ENCODE results near the gene CLIC5.

The CLIC5 gene

DNA sequence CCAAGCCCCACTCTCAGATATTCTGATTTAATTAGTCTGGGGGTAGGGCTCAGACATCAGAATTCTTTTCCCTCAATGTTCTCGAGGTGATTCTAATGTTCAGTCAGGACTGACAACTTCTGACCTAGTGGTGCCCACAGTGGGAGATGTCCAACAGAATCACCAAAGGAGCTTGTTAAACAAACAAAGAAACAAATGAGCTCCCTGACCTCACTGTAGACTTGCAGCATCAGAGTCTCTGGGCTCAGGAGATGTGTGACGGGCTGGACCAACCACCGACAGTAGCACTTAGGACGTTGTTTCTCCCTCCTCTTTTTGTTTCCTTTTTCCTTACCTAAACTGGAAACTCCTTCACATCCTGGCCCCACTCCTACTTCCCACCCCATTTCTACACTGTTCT is 49.3 kb downstream of the CLIC5 start:
- no peaks in the 10 kb centered on the region for H3K9me2 ChIP-seq (ENCODE audit: low read depth, low read length)
- H3K79me2 ChIP-seq (ENCODE audit: insufficient read depth, low read length), result no peaks in the 10 kb centered on the region
- H3K9me3 ChIP-seq (ENCODE audit: low read length), result no peaks in the 10 kb centered on the region
- no peaks in the 10 kb centered on the region for H4K20me1 ChIP-seq (ENCODE audit: insufficient read depth, low read length)
- H3K27me3 ChIP-seq (ENCODE audit: insufficient read depth, low read length), result no peaks in the 10 kb centered on the region
- no peak overlapping the region for H3K27ac ChIP-seq (ENCODE audit: low read depth, low read length, poor library complexity, severe bottlenecking)
- H3F3A ChIP-seq (ENCODE audit: insufficient read depth, low read length), result no peaks in the 10 kb centered on the region
- no peak overlapping the region for H3K4me3 ChIP-seq (ENCODE audit: low read depth, low read length, poor library complexity, severe bottlenecking)
- no peaks in the 10 kb centered on the region for H3K4me1 ChIP-seq (ENCODE audit: insufficient read depth, low read length, severe bottlenecking)
- H3K9ac ChIP-seq (ENCODE audit: low read length), result no peak overlapping the region
- H3K4me2 ChIP-seq (ENCODE audit: low read length), result no peak overlapping the region
- TF ChIP-seq EZH2 (IDR thresholded peaks at IDR 0.05; ENCODE audit: borderline replicate concordance, low read length), result no peak
- TF ChIP-seq, protein P1, sequence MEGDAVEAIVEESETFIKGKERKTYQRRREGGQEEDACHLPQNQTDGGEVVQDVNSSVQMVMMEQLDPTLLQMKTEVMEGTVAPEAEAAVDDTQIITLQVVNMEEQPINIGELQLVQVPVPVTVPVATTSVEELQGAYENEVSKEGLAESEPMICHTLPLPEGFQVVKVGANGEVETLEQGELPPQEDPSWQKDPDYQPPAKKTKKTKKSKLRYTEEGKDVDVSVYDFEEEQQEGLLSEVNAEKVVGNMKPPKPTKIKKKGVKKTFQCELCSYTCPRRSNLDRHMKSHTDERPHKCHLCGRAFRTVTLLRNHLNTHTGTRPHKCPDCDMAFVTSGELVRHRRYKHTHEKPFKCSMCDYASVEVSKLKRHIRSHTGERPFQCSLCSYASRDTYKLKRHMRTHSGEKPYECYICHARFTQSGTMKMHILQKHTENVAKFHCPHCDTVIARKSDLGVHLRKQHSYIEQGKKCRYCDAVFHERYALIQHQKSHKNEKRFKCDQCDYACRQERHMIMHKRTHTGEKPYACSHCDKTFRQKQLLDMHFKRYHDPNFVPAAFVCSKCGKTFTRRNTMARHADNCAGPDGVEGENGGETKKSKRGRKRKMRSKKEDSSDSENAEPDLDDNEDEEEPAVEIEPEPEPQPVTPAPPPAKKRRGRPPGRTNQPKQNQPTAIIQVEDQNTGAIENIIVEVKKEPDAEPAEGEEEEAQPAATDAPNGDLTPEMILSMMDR (IDR thresholded peaks at IDR 0.05; ENCODE audit: low read length), result no peak
- H2AFZ ChIP-seq (ENCODE audit: low read length), result no peak overlapping the region
- H3K36me3 ChIP-seq (ENCODE audit: insufficient read depth, low read length), result no peaks in the 10 kb centered on the region

DNA sequence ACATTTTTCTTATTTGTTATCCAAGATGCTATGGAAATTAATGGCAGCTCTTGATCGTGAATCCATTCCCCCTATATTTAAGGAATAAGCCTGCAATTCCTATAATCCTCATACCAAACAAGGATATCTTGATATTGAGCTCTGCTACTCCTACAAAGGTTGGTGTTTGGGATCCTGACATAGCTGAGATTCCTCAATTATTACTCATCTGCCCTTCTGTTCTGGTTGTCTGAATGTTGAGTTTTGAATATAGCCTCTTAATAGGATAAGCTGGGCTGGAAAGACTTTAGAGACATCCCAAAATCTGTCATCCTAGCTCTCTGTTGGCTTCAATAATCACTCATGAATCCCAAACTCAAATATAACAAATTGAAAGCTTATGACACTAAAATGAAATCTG is 49.9 kb downstream of the CLIC5 start:
- Histone ChIP-seq H3K27me3 (ENCODE audit: insufficient read depth, low read length) (no peaks in the 10 kb centered on the region), H3K4me1 (ENCODE audit: insufficient read depth, low read length, severe bottlenecking) (no peaks in the 10 kb centered on the region), H4K20me1 (ENCODE audit: insufficient read depth, low read length) (no peaks in the 10 kb centered on the region), H3F3A (ENCODE audit: insufficient read depth, low read length) (no peaks in the 10 kb centered on the region), H3K27ac (ENCODE audit: low read depth, low read length, poor library complexity, severe bottlenecking) (no peak overlapping the region), H3K9me2 (ENCODE audit: low read depth, low read length) (no peaks in the 10 kb centered on the region), H3K79me2 (ENCODE audit: insufficient read depth, low read length) (no peaks in the 10 kb centered on the region), H2AFZ (ENCODE audit: low read length) (no peak overlapping the region), H3K9me3 (ENCODE audit: low read length) (no peaks in the 10 kb centered on the region), H3K36me3 (ENCODE audit: insufficient read depth, low read length) (no peaks in the 10 kb centered on the region), H3K4me3 (ENCODE audit: low read depth, low read length, poor library complexity, severe bottlenecking) (no peak overlapping the region), H3K9ac (ENCODE audit: low read length) (no peak overlapping the region), H3K4me2 (ENCODE audit: low read length) (no peak overlapping the region)
- TF ChIP-seq EZH2 (IDR thresholded peaks at IDR 0.05; ENCODE audit: borderline replicate concordance, low read length), result no peak
- TF ChIP-seq, protein P1 (IDR thresholded peaks at IDR 0.05; ENCODE audit: low read length), result no peak

DNA sequence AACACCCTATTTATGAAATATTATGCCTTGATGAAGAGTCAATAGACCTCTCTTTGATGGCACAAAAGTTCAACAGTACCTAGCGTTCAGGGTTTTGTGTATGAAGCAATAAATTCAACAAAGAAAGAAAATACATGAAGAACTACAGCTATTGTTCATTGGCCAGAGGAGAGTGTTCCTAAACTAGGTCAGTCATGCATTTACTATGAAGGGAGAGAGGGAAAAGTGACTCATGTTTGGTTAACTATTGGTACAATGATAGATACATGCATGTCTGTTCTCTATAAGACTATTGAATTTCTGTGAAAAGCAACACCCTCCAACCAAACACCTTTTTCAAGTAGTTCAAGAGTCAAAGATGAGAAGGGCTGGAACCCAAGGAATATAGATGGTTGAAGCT is 50.7 kb downstream of the CLIC5 start:
- H3K4me2 ChIP-seq (ENCODE audit: low read length), result no peak overlapping the region
- H3K4me3 ChIP-seq (ENCODE audit: low read depth, low read length, poor library complexity, severe bottlenecking), result no peak overlapping the region
- no peaks in the 10 kb centered on the region for H3K4me1 ChIP-seq (ENCODE audit: insufficient read depth, low read length, severe bottlenecking)
- no peaks in the 10 kb centered on the region for H3F3A ChIP-seq (ENCODE audit: insufficient read depth, low read length)
- no peaks in the 10 kb centered on the region for H3K9me2 ChIP-seq (ENCODE audit: low read depth, low read length)
- no peak overlapping the region for H3K9ac ChIP-seq (ENCODE audit: low read length)
- H4K20me1 ChIP-seq (ENCODE audit: insufficient read depth, low read length), result no peaks in the 10 kb centered on the region
- H2AFZ ChIP-seq (ENCODE audit: low read length), result no peak overlapping the region
- H3K36me3 ChIP-seq (ENCODE audit: insufficient read depth, low read length), result no peaks in the 10 kb centered on the region
- H3K27me3 ChIP-seq (ENCODE audit: insufficient read depth, low read length), result no peaks in the 10 kb centered on the region
- H3K79me2 ChIP-seq (ENCODE audit: insufficient read depth, low read length), result no peaks in the 10 kb centered on the region
- no peaks in the 10 kb centered on the region for H3K9me3 ChIP-seq (ENCODE audit: low read length)
- TF ChIP-seq, protein P1 (IDR thresholded peaks at IDR 0.05; ENCODE audit: low read length), result no peak
- TF ChIP-seq EZH2 (IDR thresholded peaks at IDR 0.05; ENCODE audit: borderline replicate concordance, low read length), result no peak
- no peak overlapping the region for H3K27ac ChIP-seq (ENCODE audit: low read depth, low read length, poor library complexity, severe bottlenecking)
